GM12878 (cell line): Measurements from ENCODE around the gene NECAB3. TPM values are rescaled to one million over a fixed set of nuclear protein-coding genes. Genes with fewer than 3 reads are reported as not detected.

Source experiments
- ATAC-seq: fragments of 200-7000 bp; cut with Tn5 transposase; 3 replicates; pipeline ENCODE4 v1.9.1; 2020; ENCODE audit warnings: mild to moderate bottlenecking, moderate library complexity
- BruUV-seq: library from RNA; stranded (reverse); fragments of 400-500 nt; replicated peaks from 2 replicates; lab custom pipeline; 2021; lab: Mats Ljungman, UMichigan
- CTCF ChIA-PET: fragments of 300-600 bp; sonication (Branson Sonifier 250); formaldehyde crosslinking; extraction: SDS; loops from one replicate; lab custom pipeline; 2021; ENCODE audit warnings: inconsistent platforms; lab: Yijun Ruan, JAX
- POLR2A ChIA-PET: fragments of 350-600 bp; formaldehyde crosslinking; extraction: SDS; loops from one replicate; lab custom pipeline; 2021; ENCODE audit warnings: inconsistent platforms; lab: Charles Lee
- RAD21 ChIA-PET: fragments of 300-600 bp; sonication (Branson Sonifier 250); formaldehyde crosslinking; loops from one replicate; lab custom pipeline; 2023; ENCODE audit warnings: antibody characterized with exemption; ENCODE audit not compliant: unreplicated experiment; lab: Charles Lee
- SMC1A ChIA-PET: fragments of 300-600 bp; sonication (Branson Sonifier 250); formaldehyde crosslinking; loops from one replicate; lab custom pipeline; 2023; ENCODE audit not compliant: unreplicated experiment, uncharacterized antibody; lab: Charles Lee
- DNase-seq: peaks from one replicate; pipeline ENCODE4 v3.0.0-alpha.2; 2011; ENCODE audit warnings: low read depth, low spot score
- FAIRE-seq: peaks from 3 replicates; lab custom pipeline; 2011; peaks lifted over from hg19 to GRCh38; lab: Jason Lieb, UNC
- H2AFZ ChIP-seq: 2 replicates; pipeline ENCODE4 v1.6.0; 2011; ENCODE audit warnings: low read depth, low read length, control low read depth; ENCODE audit not compliant: control insufficient read depth
- H3K27ac ChIP-seq: 2 replicates; pipeline ENCODE4 v1.5.1; 2011; ENCODE audit warnings: control low read depth; ENCODE audit not compliant: control insufficient read depth, insufficient read depth
- H3K27me3 ChIP-seq, 2 experiments: replicated peaks in 1 of 2; 2 replicates each; pipeline versions ENCODE4 v1.6.0 to v1.6.1; 2011; ENCODE audit warnings: low read length in 1 of 2; ENCODE audit not compliant: control insufficient read depth in 2 of 2, insufficient read depth in 2 of 2
- H3K36me3 ChIP-seq, 2 experiments: 2 replicates each; pipeline ENCODE4 v1.5.1; 2011; ENCODE audit warnings: low read length in 1 of 2; ENCODE audit not compliant: control insufficient read depth in 2 of 2, insufficient read depth in 2 of 2
- H3K4me1 ChIP-seq: 2 replicates; pipeline ENCODE4 v1.6.1; 2011; ENCODE audit warnings: mild to moderate bottlenecking, low read length, moderate library complexity, mixed read lengths; ENCODE audit not compliant: control insufficient read depth, insufficient read depth
- H3K4me2 ChIP-seq: 2 replicates; pipeline ENCODE4 v1.6.0; 2011; ENCODE audit warnings: control low read depth; ENCODE audit not compliant: control insufficient read depth, insufficient read depth
- H3K4me3 ChIP-seq: fragments of 200-600 bp; sonication (generic); 2 replicates; pipeline ENCODE4 v1.5.1; 2016
- H3K79me2 ChIP-seq: 2 replicates; pipeline ENCODE4 v1.6.0; 2011; ENCODE audit warnings: low read length; ENCODE audit not compliant: control insufficient read depth, insufficient read depth
- H3K9ac ChIP-seq: 2 replicates; pipeline ENCODE4 v1.8.0; 2011; ENCODE audit warnings: low read length, control low read depth, mixed read lengths; ENCODE audit not compliant: control insufficient read depth, insufficient read depth
- H3K9me3 ChIP-seq: replicated peaks from 3 replicates; pipeline ENCODE4 v1.5.1; 2011; ENCODE audit warnings: mild to moderate bottlenecking, low read length; ENCODE audit not compliant: control insufficient read depth, insufficient read depth
- H4K20me1 ChIP-seq: 2 replicates; pipeline ENCODE4 v1.6.0; 2011; ENCODE audit not compliant: control insufficient read depth, insufficient read depth
- BMI1 ChIP-seq: fragments of 450-650 bp; IDR thresholded peaks from 2 replicates; pipeline ENCODE4 v1.6.1; 2016; ENCODE audit warnings: mild to moderate bottlenecking, moderate library complexity, borderline replicate concordance
- ETV6 ChIP-seq, 2 experiments: fragments of 450-650 bp in 1 of 2; IDR thresholded peaks in 1 of 2; conservative IDR thresholded peaks in 1 of 2; 2 replicates each; pipeline ENCODE4 v1.6.1; 2014; ENCODE audit warnings: antibody characterized with exemption in 1 of 2, borderline replicate concordance in 1 of 2, low read depth in 1 of 2, mild to moderate bottlenecking in 1 of 2, moderate library complexity in 1 of 2
- HDGF ChIP-seq: fragments of 450-650 bp; IDR thresholded peaks from 2 replicates; pipeline ENCODE4 v1.6.1; 2016; ENCODE audit warnings: antibody characterized with exemption
- SP1 ChIP-seq: IDR thresholded peaks from one replicate; pipeline ENCODE4 v1.6.1; 2011; ENCODE audit warnings: low read depth, low read length
- SPI1 ChIP-seq: IDR thresholded peaks from 2 replicates; pipeline ENCODE4 v1.6.1; 2011; ENCODE audit warnings: low read depth, mild to moderate bottlenecking, low read length, moderate library complexity, borderline replicate concordance; ENCODE audit not compliant: insufficient read depth
- ZNF687 ChIP-seq: fragments of 450-650 bp; IDR thresholded peaks from 2 replicates; pipeline ENCODE4 v1.6.1; 2017; ENCODE audit warnings: mild to moderate bottlenecking, moderate library complexity
- WGBS: methylation state at CpG from one replicate; pipeline ENCODE4 v1.1.6; 2016; ENCODE audit warnings: low lambda C conversion rate; ENCODE audit not compliant: insufficient replicate concordance, insufficient coverage; ENCODE audit errors: missing lambda C conversion rate; 5-methylcytosine and 5-hydroxymethylcytosine counted together
- in situ Hi-C: fragments of 300-500 bp; cut with MboI; formaldehyde crosslinking; loops from 9 replicates; pipeline ENCODE4 v1.14.3; 2018; ENCODE audit warnings: mixed read lengths
- intact Hi-C: fragments of 100-400 bp; cut with micrococcal nuclease; formaldehyde crosslinking; loops from one replicate; pipeline ENCODE4 v1.14.2; 2022; ENCODE audit not compliant: unreplicated experiment
- polyA plus RNA-seq, 11 experiments: library from polyadenylated mRNA; depleted of rRNA in 4 of 11; unstranded in 6 of 11; stranded (reverse) in 5 of 11; fragments of >200 nt; fragmentation: Nextera tagmentation in 4 of 11; fragmentation: Illumina TruSeq in 1 of 11; extraction: Ambion mirVana in 4 of 11; extraction: Trizol in 1 of 11; gene quantifications; 1 replicate in 1 of 11; 2 replicates in 10 of 11; pipeline versions ENCODE4 v1.2.1 to v1.2.3, GENCODE V29; 2011 to 2016; ENCODE audit warnings: inconsistent platforms in 2 of 11, missing spikeins in 2 of 11, low read depth in 1 of 11
- total RNA-seq, 4 experiments: library from RNA; depleted of rRNA in 3 of 4; stranded (reverse); fragments of >200 nt in 3 of 4; fragmentation: Illumina TruSeq in 1 of 4; extraction: Trizol in 1 of 4; gene quantifications; 2 replicates each; pipeline versions ENCODE4 v1.2.1 to v1.2.3, GENCODE V29; 2013 to 2021
- TF ChIP-seq, protein P1 (sequence below): IDR thresholded peaks from 2 replicates; pipeline ENCODE4 v1.6.1; 2011; ENCODE audit warnings: low read depth, low read length, improper control_type of control experiment, borderline replicate concordance

Gene NECAB3
- total and polyA plus RNA-seq, 10 of the 15 experiments (the other 5 are each of a cell fraction or from before 2014, with no cell fraction given), result 0.21 to 17.0 (median 7.2) TPM

- TF ChIP-seq ZNF687 (no peak), BMI1 (no peak)
- TF ChIP-seq, all 136 proteins: peak for 0
Measured at GRCh38 chr20:33611106-33611505, 63.1 kb downstream of the NECAB3 start (continued).

DNA sequence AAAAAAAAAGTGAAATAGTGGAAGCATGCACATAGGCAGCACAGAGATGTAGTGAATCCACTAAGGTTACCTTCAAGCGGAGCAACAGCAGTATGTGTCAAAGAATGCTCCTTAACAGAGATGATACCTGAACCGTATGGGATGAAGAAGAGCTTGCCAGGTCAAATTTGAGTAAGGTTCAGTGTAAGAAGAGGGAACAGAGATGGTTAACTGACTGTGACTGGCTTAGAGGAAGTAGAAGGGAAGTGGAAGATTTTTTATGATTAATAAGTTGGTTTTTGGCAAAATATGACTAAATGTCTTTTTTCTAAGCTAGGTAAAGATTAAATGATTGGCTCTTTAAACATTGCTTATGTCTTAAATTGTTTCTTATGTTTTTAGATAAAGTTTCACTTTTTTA lies 64.7 kb downstream of the NECAB3 start:
- no peak overlapping the region for H3K27ac ChIP-seq

More for the DNA sequence above, 64.7 kb downstream of the NECAB3 start:
- TF ChIP-seq, protein P1, sequence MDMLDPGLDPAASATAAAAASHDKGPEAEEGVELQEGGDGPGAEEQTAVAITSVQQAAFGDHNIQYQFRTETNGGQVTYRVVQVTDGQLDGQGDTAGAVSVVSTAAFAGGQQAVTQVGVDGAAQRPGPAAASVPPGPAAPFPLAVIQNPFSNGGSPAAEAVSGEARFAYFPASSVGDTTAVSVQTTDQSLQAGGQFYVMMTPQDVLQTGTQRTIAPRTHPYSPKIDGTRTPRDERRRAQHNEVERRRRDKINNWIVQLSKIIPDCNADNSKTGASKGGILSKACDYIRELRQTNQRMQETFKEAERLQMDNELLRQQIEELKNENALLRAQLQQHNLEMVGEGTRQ, result no peak
- TF ChIP-seq HDGF (no peak), SPI1 (peak; percentile 28; the same call in 1 of the 2 replicates), SP1 (no peak), ETV6 (conservative IDR thresholded peaks at IDR 0.05 in 1 of 2, IDR thresholded peaks at IDR 0.05 in 1 of 2; ENCODE audit: borderline replicate concordance in 1 of 2, low read depth in 1 of 2) (peak in 1 of 2 experiments; percentile 69; a peak in 2 of 4 replicates)
- RAD21 ChIA-PET, result interaction anchor here (1.1 to 1.9 kb wide), 3 partner anchors 15 to 59 kb away, joined by 3 to 4 read pairs (median 4); no protein-coding TSS in a partner anchor
- no TSS peak for BruUV-seq
- DNase-seq, result no peak
- no peaks in the 10 kb centered on the region for H3K9me3 ChIP-seq
- SMC1A ChIA-PET, result interaction anchor here (0.6 to 2.1 kb wide), 6 partner anchors 14 to 54 kb away, joined by 3 to 7 read pairs (median 3); no protein-coding TSS in a partner anchor
- in situ Hi-C loops, result no loop called here
- H2AFZ ChIP-seq, result no peak overlapping the region
- H3K36me3 ChIP-seq, result peaks cover 0 to 6% of the 10 kb centered on the region in 2 experiments; a peak in 1 of 4 replicates
- POLR2A ChIA-PET, result no interaction called here
- intact Hi-C loops, result no loop called here
- no peaks in the 10 kb centered on the region for H3K79me2 ChIP-seq
- WGBS, result 21% methylated on average over 2 of the region's 2 CpGs
- ATAC-seq, result no peak
- no peak overlapping the region for H3K9ac ChIP-seq
- no peak overlapping the region for H3K4me2 ChIP-seq
- CTCF ChIA-PET, result interaction anchor here (0.7 to 1.5 kb wide), 4 partner anchors 37 to 1407 kb away, joined by 3 to 4 read pairs (median 3); no protein-coding TSS in a partner anchor
- no peaks in the 10 kb centered on the region for H3K27me3 ChIP-seq
- no peaks in the 10 kb centered on the region for H4K20me1 ChIP-seq
- H3K4me1 ChIP-seq, result peaks cover 23% of the 10 kb centered on the region
- no peak for FAIRE-seq
- no peak overlapping the region for H3K4me3 ChIP-seq

Other genes with a start within 250 kb of the NECAB3 start
Only the 7 nearest of the 8 such genes appear.
- 2.6 and 2.7 TPM in 2 replicates for gene CBFA2T2, start 184.3 kb downstream of the NECAB3 start, total RNA-seq (2014; rRNA removed)
- 3.0 and 3.6 TPM in 2 replicates for gene CBFA2T2, start 184.3 kb downstream of the NECAB3 start, total RNA-seq (2014; rRNA removed; fragmentation: Illumina TruSeq; extraction: Trizol)
- 5.7 and 6.2 TPM in 2 replicates for gene CBFA2T2, start 184.3 kb downstream of the NECAB3 start, total RNA-seq (2021)
- 6.9 and 8.2 TPM in 2 replicates for gene CBFA2T2, start 184.3 kb downstream of the NECAB3 start, polyA plus RNA-seq (2011; rRNA removed)
- gene CBFA2T2, start 184.3 kb downstream of the NECAB3 start, polyA plus RNA-seq (2014; fragmentation: Illumina TruSeq; extraction: Trizol), result 4.3 and 5.2 TPM in 2 replicates
- gene CBFA2T2, start 184.3 kb downstream of the NECAB3 start, polyA plus RNA-seq (2014; fragmentation: Nextera tagmentation; extraction: Ambion mirVana), result under 1 TPM; 0.61 to 0.62 TPM
- 6.2 and 7.0 TPM in 2 replicates for gene CBFA2T2, start 184.3 kb downstream of the NECAB3 start, polyA plus RNA-seq (2014; rRNA removed)
- gene CBFA2T2, start 184.3 kb downstream of the NECAB3 start, polyA plus RNA-seq (2016; fragmentation: Nextera tagmentation; extraction: Ambion mirVana), result 1 to 10 TPM; 7.1 to 8.6 TPM
- gene C20orf144, start 12.1 kb downstream of the NECAB3 start, total RNA-seq (2014; rRNA removed), result 0.27 TPM in 1 of 2 replicates, not detected in the other
- gene C20orf144, start 12.1 kb downstream of the NECAB3 start, total RNA-seq (2014; rRNA removed; fragmentation: Illumina TruSeq; extraction: Trizol), result 0.05 and 0.13 TPM in 2 replicates
- gene C20orf144, start 12.1 kb downstream of the NECAB3 start, total RNA-seq (2021), result 0.11 and 0.23 TPM in 2 replicates
- 0.07 and 0.12 TPM in 2 replicates for gene C20orf144, start 12.1 kb downstream of the NECAB3 start, polyA plus RNA-seq (2011; rRNA removed)
- gene C20orf144, start 12.1 kb downstream of the NECAB3 start, polyA plus RNA-seq (2014; fragmentation: Illumina TruSeq; extraction: Trizol), result 0.17 and 0.24 TPM in 2 replicates
- gene C20orf144, start 12.1 kb downstream of the NECAB3 start, polyA plus RNA-seq (2014; fragmentation: Nextera tagmentation; extraction: Ambion mirVana), result under 1 TPM in 1 of 2 experiments, not detected in 1; 0.04 TPM
- gene C20orf144, start 12.1 kb downstream of the NECAB3 start, polyA plus RNA-seq (2014; rRNA removed), result 0.27 and 0.61 TPM in 2 replicates
- gene C20orf144, start 12.1 kb downstream of the NECAB3 start, polyA plus RNA-seq (2016; fragmentation: Nextera tagmentation; extraction: Ambion mirVana), result under 1 TPM; 0.32 to 0.62 TPM
- 4.3 and 5.0 TPM in 2 replicates for gene ACTL10, start 7.5 kb downstream of the NECAB3 start, total RNA-seq (2014; rRNA removed)
- 0.28 and 0.49 TPM in 2 replicates for gene ACTL10, start 7.5 kb downstream of the NECAB3 start, total RNA-seq (2014; rRNA removed; fragmentation: Illumina TruSeq; extraction: Trizol)
- gene ACTL10, start 7.5 kb downstream of the NECAB3 start, total RNA-seq (2021), result 3.6 and 3.7 TPM in 2 replicates
- 0.04 and 0.12 TPM in 2 replicates for gene ACTL10, start 7.5 kb downstream of the NECAB3 start, polyA plus RNA-seq (2011; rRNA removed)
- 0.21 TPM in 1 of 2 replicates, not detected in the other for gene ACTL10, start 7.5 kb downstream of the NECAB3 start, polyA plus RNA-seq (2014; fragmentation: Illumina TruSeq; extraction: Trizol)
- gene ACTL10, start 7.5 kb downstream of the NECAB3 start, polyA plus RNA-seq (2014; fragmentation: Nextera tagmentation; extraction: Ambion mirVana), result under 1 TPM; 0.16 to 0.46 TPM
- gene ACTL10, start 7.5 kb downstream of the NECAB3 start, polyA plus RNA-seq (2014; rRNA removed), result 1.3 and 2.4 TPM in 2 replicates
- gene ACTL10, start 7.5 kb downstream of the NECAB3 start, polyA plus RNA-seq (2016; fragmentation: Nextera tagmentation; extraction: Ambion mirVana), result 1 to 10 TPM; 3.6 to 4.7 TPM
- gene E2F1, start 12.0 kb upstream of the NECAB3 start, total RNA-seq (2014; rRNA removed), result 31.6 and 36.7 TPM in 2 replicates
- gene E2F1, start 12.0 kb upstream of the NECAB3 start, total RNA-seq (2014; rRNA removed; fragmentation: Illumina TruSeq; extraction: Trizol), result 22.8 and 26.1 TPM in 2 replicates
- 41.5 and 43.2 TPM in 2 replicates for gene E2F1, start 12.0 kb upstream of the NECAB3 start, total RNA-seq (2021)
- gene E2F1, start 12.0 kb upstream of the NECAB3 start, polyA plus RNA-seq (2011; rRNA removed), result 10.0 and 17.8 TPM in 2 replicates
- gene E2F1, start 12.0 kb upstream of the NECAB3 start, polyA plus RNA-seq (2014; fragmentation: Illumina TruSeq; extraction: Trizol), result 13.0 and 21.6 TPM in 2 replicates
- gene E2F1, start 12.0 kb upstream of the NECAB3 start, polyA plus RNA-seq (2014; fragmentation: Nextera tagmentation; extraction: Ambion mirVana), result 1 to 10 TPM in 1 of 2 experiments, under 1 TPM in 1; 0.29 to 2.1 TPM
- gene E2F1, start 12.0 kb upstream of the NECAB3 start, polyA plus RNA-seq (2014; rRNA removed), result 50.2 and 55.4 TPM in 2 replicates
- gene E2F1, start 12.0 kb upstream of the NECAB3 start, polyA plus RNA-seq (2016; fragmentation: Nextera tagmentation; extraction: Ambion mirVana), result 10 to 100 TPM in 1 of 2 experiments, 1 to 10 TPM in 1; 3.2 to 16.7 TPM
- gene PXMP4, start 45.9 kb upstream of the NECAB3 start, total RNA-seq (2014; rRNA removed), result 7.5 and 9.7 TPM in 2 replicates
- 2.1 and 3.6 TPM in 2 replicates for gene PXMP4, start 45.9 kb upstream of the NECAB3 start, total RNA-seq (2014; rRNA removed; fragmentation: Illumina TruSeq; extraction: Trizol)
- gene PXMP4, start 45.9 kb upstream of the NECAB3 start, total RNA-seq (2021), result 7.6 and 8.9 TPM in 2 replicates
- 2.7 and 4.9 TPM in 2 replicates for gene PXMP4, start 45.9 kb upstream of the NECAB3 start, polyA plus RNA-seq (2011; rRNA removed)
- gene PXMP4, start 45.9 kb upstream of the NECAB3 start, polyA plus RNA-seq (2014; fragmentation: Illumina TruSeq; extraction: Trizol), result 1.3 and 5.4 TPM in 2 replicates
- gene PXMP4, start 45.9 kb upstream of the NECAB3 start, polyA plus RNA-seq (2014; fragmentation: Nextera tagmentation; extraction: Ambion mirVana), result 10 to 100 TPM; 12.2 to 19.2 TPM
- 4.8 and 5.7 TPM in 2 replicates for gene PXMP4, start 45.9 kb upstream of the NECAB3 start, polyA plus RNA-seq (2014; rRNA removed)
- 10 to 100 TPM; 14.2 to 15.7 TPM for gene PXMP4, start 45.9 kb upstream of the NECAB3 start, polyA plus RNA-seq (2016; fragmentation: Nextera tagmentation; extraction: Ambion mirVana)
- gene ZNF341, start 57.6 kb upstream of the NECAB3 start, total RNA-seq (2014; rRNA removed), result 1.5 and 2.8 TPM in 2 replicates
- 1.1 and 1.4 TPM in 2 replicates for gene ZNF341, start 57.6 kb upstream of the NECAB3 start, total RNA-seq (2014; rRNA removed; fragmentation: Illumina TruSeq; extraction: Trizol)
- 4.0 and 5.0 TPM in 2 replicates for gene ZNF341, start 57.6 kb upstream of the NECAB3 start, total RNA-seq (2021)
- 0.86 and 2.5 TPM in 2 replicates for gene ZNF341, start 57.6 kb upstream of the NECAB3 start, polyA plus RNA-seq (2011; rRNA removed)
- 0.63 and 2.4 TPM in 2 replicates for gene ZNF341, start 57.6 kb upstream of the NECAB3 start, polyA plus RNA-seq (2014; fragmentation: Illumina TruSeq; extraction: Trizol)
- under 1 TPM; 0.18 to 0.46 TPM for gene ZNF341, start 57.6 kb upstream of the NECAB3 start, polyA plus RNA-seq (2014; fragmentation: Nextera tagmentation; extraction: Ambion mirVana)
- gene ZNF341, start 57.6 kb upstream of the NECAB3 start, polyA plus RNA-seq (2014; rRNA removed), result 3.0 and 4.1 TPM in 2 replicates
- gene ZNF341, start 57.6 kb upstream of the NECAB3 start, polyA plus RNA-seq (2016; fragmentation: Nextera tagmentation; extraction: Ambion mirVana), result 1 to 10 TPM; 3.8 to 4.0 TPM
- gene CHMP4B, start 136.9 kb upstream of the NECAB3 start, total RNA-seq (2014; rRNA removed), result 46.6 and 47.7 TPM in 2 replicates
- 52.6 and 54.1 TPM in 2 replicates for gene CHMP4B, start 136.9 kb upstream of the NECAB3 start, total RNA-seq (2014; rRNA removed; fragmentation: Illumina TruSeq; extraction: Trizol)
- 96.3 and 98.7 TPM in 2 replicates for gene CHMP4B, start 136.9 kb upstream of the NECAB3 start, total RNA-seq (2021)
- gene CHMP4B, start 136.9 kb upstream of the NECAB3 start, polyA plus RNA-seq (2011; rRNA removed), result 63.3 and 64.9 TPM in 2 replicates
- 117 and 118 TPM in 2 replicates for gene CHMP4B, start 136.9 kb upstream of the NECAB3 start, polyA plus RNA-seq (2014; fragmentation: Illumina TruSeq; extraction: Trizol)
- gene CHMP4B, start 136.9 kb upstream of the NECAB3 start, polyA plus RNA-seq (2014; fragmentation: Nextera tagmentation; extraction: Ambion mirVana), result 10 to 100 TPM in 1 of 2 experiments, 1 to 10 TPM in 1; 4.2 to 12.9 TPM
- gene CHMP4B, start 136.9 kb upstream of the NECAB3 start, polyA plus RNA-seq (2014; rRNA removed), result 102 and 105 TPM in 2 replicates
- gene CHMP4B, start 136.9 kb upstream of the NECAB3 start, polyA plus RNA-seq (2016; fragmentation: Nextera tagmentation; extraction: Ambion mirVana), result 1 to 10 TPM; 5.0 to 6.7 TPM